Effector memory CD4-positive, alpha-beta T cell (primary cell): ENCODE measurements around the gene VASH2.

Experiments
- DNase-seq, 3 donors: peaks; one replicate each; pipeline ENCODE4 v3.0.0-alpha.2; 2020
- H3K27ac ChIP-seq: 2 replicates; pipeline ENCODE4 v1.7.0; 2013; ENCODE audit warnings: mild to moderate bottlenecking, low read length, moderate library complexity; ENCODE audit not compliant: insufficient read depth, poor library complexity, severe bottlenecking
- H3K27me3 ChIP-seq: replicated peaks from 2 replicates; pipeline ENCODE4 v1.7.0; 2013; ENCODE audit warnings: mild to moderate bottlenecking, low read length; ENCODE audit not compliant: insufficient read depth, control insufficient read depth, poor library complexity, severe bottlenecking
- H3K36me3 ChIP-seq: 2 replicates; pipeline ENCODE4 v1.7.0; 2013; ENCODE audit warnings: mild to moderate bottlenecking, low read length, moderate library complexity; ENCODE audit not compliant: control insufficient read depth, insufficient read depth
- H3K4me1 ChIP-seq: 2 replicates; pipeline ENCODE4 v1.7.0; 2013; ENCODE audit warnings: low read length, mild to moderate bottlenecking; ENCODE audit not compliant: control insufficient read depth, insufficient read depth, poor library complexity, severe bottlenecking
- H3K4me3 ChIP-seq: 2 replicates; pipeline ENCODE4 v1.7.0; 2013; ENCODE audit warnings: low read length, low read depth, mild to moderate bottlenecking; ENCODE audit not compliant: insufficient read depth, poor library complexity, severe bottlenecking
- H3K9me3 ChIP-seq: 2 replicates; pipeline ENCODE4 v1.7.0; 2013; ENCODE audit warnings: mild to moderate bottlenecking, low read length, moderate library complexity; ENCODE audit not compliant: control insufficient read depth

Gene VASH2

DNA sequence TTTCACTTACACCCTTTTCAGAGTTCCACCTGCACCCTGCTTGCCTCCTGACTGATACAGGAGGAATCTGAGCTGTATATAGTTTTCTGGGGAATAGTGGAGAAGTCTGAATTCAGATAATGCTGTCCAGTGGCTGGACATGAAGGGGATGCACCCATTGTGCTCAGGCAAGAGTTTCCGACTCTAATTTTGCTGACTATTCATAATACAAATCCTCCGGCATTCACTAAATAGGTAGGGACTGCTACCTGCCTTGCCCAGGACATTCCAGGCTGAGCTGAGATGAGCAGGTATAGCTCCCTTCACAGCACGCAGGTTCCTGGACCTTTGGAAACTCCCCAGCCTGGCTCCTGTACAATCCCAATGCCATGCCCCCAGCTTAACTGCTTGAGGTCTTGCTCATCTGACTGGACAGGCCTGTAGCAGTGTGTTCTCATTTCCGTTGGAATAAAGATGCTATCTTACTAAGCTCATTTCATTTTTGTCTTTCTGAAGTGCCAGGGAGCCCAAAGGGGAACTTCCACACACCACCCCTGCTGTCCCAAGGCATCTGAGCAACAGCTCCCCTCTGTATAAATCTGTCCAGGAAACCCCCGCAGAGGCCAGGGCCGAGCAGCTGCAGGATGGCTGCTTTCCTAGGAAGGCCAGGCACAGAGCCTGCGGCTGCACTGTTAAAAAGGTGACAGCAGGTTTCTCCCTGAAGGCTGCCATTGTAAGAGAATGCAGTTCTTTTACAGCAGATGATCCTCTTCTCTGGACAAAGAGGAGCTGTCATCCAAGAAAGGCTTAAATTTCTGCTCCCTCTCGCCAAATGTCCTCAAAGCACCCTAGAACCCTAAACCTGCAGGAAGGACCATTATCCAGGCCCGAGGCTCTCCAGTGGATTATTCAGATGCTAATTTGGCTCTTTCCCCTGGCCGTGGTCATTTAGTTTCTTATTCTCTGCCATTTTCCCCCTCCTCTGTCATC, 21.7 kb upstream of the VASH2 start:
- no peaks in the 10 kb centered on the region for H3K9me3 ChIP-seq
- H3K4me3 ChIP-seq = no peak overlapping the region
- H3K36me3 ChIP-seq = no peaks in the 10 kb centered on the region
- no peak overlapping the region for H3K27ac ChIP-seq
- no peak for DNase-seq
- no peaks in the 10 kb centered on the region for H3K4me1 ChIP-seq
- no peaks in the 10 kb centered on the region for H3K27me3 ChIP-seq

- H3K27me3 ChIP-seq = no peaks in the 10 kb centered on the region
- no peaks in the 10 kb centered on the region for H3K4me1 ChIP-seq
- no peak for DNase-seq
- H3K27ac ChIP-seq = no peak overlapping the region
- no peaks in the 10 kb centered on the region for H3K9me3 ChIP-seq
- H3K4me3 ChIP-seq = no peak overlapping the region
- no peaks in the 10 kb centered on the region for H3K36me3 ChIP-seq
These were observed 19.2 kb upstream of the VASH2 start for GRCh38 chr1:212930986-212931678.

DNA sequence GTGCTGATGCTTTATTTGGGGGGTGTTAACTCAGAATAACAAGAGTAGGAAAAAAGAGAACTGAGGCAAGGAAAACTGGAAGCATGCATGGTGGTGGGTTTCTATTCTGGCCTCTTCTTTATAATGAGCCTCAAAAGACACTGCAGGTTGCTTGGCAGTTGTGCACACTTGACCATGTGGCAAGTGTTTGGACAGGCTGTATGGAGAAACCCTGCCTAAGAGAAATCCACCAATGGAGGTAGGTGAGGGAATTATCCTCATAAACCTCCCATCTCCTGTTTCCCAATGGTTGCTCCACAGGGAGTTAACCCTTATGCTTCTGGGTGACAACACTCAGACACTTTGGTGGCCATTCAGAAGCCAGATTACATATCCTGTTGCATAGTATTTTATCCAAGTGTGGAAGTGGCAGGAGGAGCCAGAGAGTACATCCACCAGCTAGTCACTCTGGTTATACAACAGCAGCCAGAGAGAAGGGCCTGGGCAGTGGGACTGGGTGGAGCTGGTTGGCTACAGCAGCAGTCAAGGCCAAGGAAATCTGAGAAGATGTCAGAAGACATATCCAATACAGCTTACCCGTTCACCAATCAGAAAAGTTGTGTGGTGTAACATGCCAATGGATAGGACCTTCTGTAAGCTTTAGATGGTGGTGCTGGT, 16.4 kb upstream of the VASH2 start:
- H3K36me3 ChIP-seq = no peaks in the 10 kb centered on the region
- H3K9me3 ChIP-seq = no peaks in the 10 kb centered on the region
- no peaks in the 10 kb centered on the region for H3K4me1 ChIP-seq
- DNase-seq = no peak
- no peak overlapping the region for H3K27ac ChIP-seq
- H3K27me3 ChIP-seq = no peaks in the 10 kb centered on the region
- H3K4me3 ChIP-seq = no peak overlapping the region

DNA sequence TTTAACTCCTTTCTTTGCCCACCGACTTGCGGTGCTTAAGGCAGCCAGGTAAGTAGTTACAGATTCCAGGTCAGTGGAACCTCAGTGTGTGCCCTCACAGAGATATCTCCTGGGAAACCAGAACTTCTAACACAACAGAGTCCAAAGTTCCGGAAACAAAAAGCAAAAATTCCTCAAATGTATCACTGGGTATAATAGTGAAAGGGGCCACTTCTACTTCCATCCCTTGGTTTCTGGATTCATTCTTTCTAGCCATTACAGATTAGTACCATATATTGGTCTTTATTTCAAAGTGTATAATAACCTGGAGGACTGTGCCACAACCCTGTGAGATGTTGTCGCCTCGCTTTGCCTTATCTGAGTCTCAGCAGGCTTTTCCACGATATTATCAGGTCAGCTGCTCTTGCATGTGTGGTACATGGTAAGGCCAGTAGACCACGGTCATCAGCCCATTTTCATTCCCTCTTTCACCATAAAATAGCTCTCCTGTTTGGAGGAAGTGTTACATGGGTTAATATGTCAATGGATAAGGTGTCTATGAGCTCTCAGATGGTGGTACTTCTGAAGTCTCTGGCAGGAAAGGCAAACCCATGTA, 14.9 kb upstream of the VASH2 start:
- H3K27me3 ChIP-seq = no peaks in the 10 kb centered on the region
- H3K4me1 ChIP-seq = no peaks in the 10 kb centered on the region
- DNase-seq = no peak
- no peaks in the 10 kb centered on the region for H3K36me3 ChIP-seq
- no peak overlapping the region for H3K27ac ChIP-seq
- no peaks in the 10 kb centered on the region for H3K9me3 ChIP-seq
- no peak overlapping the region for H3K4me3 ChIP-seq

DNA sequence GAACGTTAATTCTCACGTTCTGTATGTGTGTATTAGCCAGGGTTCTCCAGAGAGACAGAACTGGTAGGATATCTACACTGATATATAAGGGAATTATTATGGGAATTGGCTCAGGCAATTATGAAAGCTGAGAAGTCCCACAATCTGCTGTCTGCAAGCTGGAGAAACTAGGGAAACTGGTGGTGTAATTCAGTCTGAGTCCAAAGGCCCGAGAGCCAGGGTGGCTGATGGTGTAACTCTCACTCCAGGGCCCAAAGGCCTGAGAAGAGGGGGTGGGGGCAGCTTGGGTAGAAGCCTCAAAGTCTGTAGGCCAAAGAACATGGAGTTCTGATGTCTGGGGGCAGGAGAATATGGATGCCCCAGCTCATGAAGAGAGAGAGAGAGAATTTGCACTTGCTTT, 13.3 kb upstream of the VASH2 start:
- Histone ChIP-seq H3K4me3 (no peak overlapping the region), H3K27ac (no peak overlapping the region), H3K4me1 (no peaks in the 10 kb centered on the region), H3K27me3 (no peaks in the 10 kb centered on the region), H3K9me3 (no peaks in the 10 kb centered on the region), H3K36me3 (no peaks in the 10 kb centered on the region)
- no peak for DNase-seq

DNA sequence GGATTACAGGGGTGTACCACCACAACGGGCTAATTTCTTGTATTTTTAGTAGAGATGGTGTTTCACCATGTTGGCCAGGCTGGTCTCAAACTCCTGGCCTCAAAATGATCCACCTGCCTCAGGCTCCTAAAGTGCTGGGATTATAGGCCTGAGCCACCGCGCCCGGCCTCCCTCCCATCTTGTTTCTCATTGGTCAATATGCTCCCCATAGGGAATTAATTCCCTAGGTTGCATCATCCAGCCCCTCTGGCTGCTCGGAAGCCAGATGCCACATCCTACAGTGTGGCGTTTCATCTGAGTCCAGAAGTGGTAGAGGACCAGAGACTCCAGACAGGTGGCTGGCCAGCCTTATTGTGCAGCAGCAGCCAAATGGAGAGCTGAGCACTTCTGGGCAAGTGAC, 11.5 kb upstream of the VASH2 start:
- H3K27me3 ChIP-seq = no peaks in the 10 kb centered on the region
- H3K27ac ChIP-seq = no peak overlapping the region
- H3K36me3 ChIP-seq = no peaks in the 10 kb centered on the region
- no peak overlapping the region for H3K4me3 ChIP-seq
- DNase-seq = no peak
- H3K4me1 ChIP-seq = no peaks in the 10 kb centered on the region
- H3K9me3 ChIP-seq = no peaks in the 10 kb centered on the region

DNA sequence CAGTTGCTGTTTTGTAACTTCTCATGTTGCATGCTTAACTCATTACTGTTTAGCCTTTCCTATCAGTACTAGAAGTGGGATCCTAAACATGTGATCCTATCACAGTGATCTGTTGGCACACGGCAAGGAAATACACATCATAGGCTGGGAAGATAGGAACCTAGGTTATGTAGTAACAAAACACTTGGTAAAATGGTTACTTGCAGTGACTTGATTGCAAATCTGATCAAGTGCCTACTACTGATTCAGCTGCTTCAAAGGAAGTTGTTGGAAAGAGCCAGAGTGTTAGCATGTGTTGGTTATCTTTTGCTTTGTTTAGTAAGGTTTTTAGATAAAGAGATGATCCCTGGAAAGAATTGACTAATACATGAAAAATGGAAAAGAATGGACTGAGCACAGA, 8.9 kb upstream of the VASH2 start:
- H3K9me3 ChIP-seq = no peaks in the 10 kb centered on the region
- H3K27ac ChIP-seq = no peak overlapping the region
- no peak overlapping the region for H3K4me3 ChIP-seq
- no peaks in the 10 kb centered on the region for H3K4me1 ChIP-seq
- H3K36me3 ChIP-seq = no peaks in the 10 kb centered on the region
- no peaks in the 10 kb centered on the region for H3K27me3 ChIP-seq
- no peak for DNase-seq

DNA sequence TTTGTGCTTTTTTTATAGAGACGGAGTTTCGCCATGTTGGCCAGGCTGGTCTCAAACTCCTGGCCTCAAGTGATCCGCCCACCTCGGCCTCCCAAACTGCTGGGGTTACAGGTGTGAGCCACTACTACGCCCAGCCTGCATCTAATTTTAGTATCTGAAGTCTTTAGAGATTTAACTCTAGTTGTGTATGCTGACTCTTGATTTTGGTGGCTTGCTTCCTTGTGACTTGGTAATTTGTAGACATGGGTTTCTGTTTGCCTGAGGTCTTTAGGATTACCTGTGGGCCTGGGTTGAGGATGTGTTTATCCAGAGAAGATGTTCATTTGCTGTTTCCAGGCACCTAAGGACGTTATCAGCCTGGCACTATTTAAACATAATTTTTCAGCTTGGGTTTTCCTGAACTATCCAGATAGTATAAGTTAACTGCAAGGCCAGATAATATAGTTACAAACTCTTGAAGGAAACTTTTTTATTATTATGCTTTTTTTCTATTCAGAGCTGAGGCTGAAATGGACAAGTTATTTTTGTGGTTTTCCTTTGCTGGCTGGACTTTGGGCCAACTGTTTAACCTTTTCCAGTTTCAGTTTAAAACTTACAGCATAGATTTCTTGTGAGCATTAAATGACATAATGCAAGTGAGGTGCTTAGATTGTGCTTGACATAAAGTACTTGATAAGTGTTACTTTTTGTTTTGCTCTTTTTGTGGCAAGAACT, 7.5 kb upstream of the VASH2 start:
- H3K9me3 ChIP-seq = no peaks in the 10 kb centered on the region
- no peaks in the 10 kb centered on the region for H3K27me3 ChIP-seq
- no peak for DNase-seq
- H3K36me3 ChIP-seq = no peaks in the 10 kb centered on the region
- no peak overlapping the region for H3K27ac ChIP-seq
- no peaks in the 10 kb centered on the region for H3K4me1 ChIP-seq
- no peak overlapping the region for H3K4me3 ChIP-seq

GRCh38 chr1:212943393-212943710, 7.0 kb upstream of the VASH2 start:
- Histone ChIP-seq H3K27ac (no peak overlapping the region), H3K9me3 (no peaks in the 10 kb centered on the region), H3K4me3 (no peak overlapping the region), H3K36me3 (no peaks in the 10 kb centered on the region), H3K27me3 (no peaks in the 10 kb centered on the region), H3K4me1 (no peaks in the 10 kb centered on the region)
- no peak for DNase-seq
